ENCODE data around the gene PTRH1.

- TF ChIP-seq CTCF (IDR thresholded peaks at IDR 0.05) (no peak), POLR2A (IDR thresholded peaks at IDR 0.05) (no peak)
Measured at GRCh38 chr9:127683723-127684122, 31.7 kb downstream of the PTRH1 start.
